K562 (cell line): Measurements from ENCODE around the gene SH2D4B. TPM values are rescaled to one million over a fixed set of nuclear protein-coding genes. Genes with fewer than 3 reads are reported as not detected.

Source experiments
- ATAC-seq: fragments of 200-7000 bp; cut with Tn5 transposase; 3 replicates; pipeline ENCODE4 v1.9.1; 2020; ENCODE audit warnings: moderate library complexity
- BruUV-seq: library from RNA; stranded (reverse); fragments of 400-500 nt; replicated peaks from 2 replicates; lab custom pipeline; 2021; lab: Mats Ljungman, UMichigan
- CTCF ChIA-PET: fragments of 300-600 bp; formaldehyde crosslinking; extraction: SDS; loops from one replicate; lab custom pipeline; 2021; ENCODE audit warnings: low intra/inter-chr PET ratio; lab: Yijun Ruan, JAX
- POLR2A ChIA-PET: fragments of 300-600, 350-650 bp; sonication (Branson Sonifier 250); formaldehyde crosslinking; extraction: SDS; loops from one replicate; lab custom pipeline; 2021; ENCODE audit warnings: antibody characterized with exemption, inconsistent platforms; lab: Yijun Ruan, JAX
- DNase-seq, 4 experiments: peaks; one replicate each; pipeline versions ENCODE4 v3.0.0 to v3.0.0-alpha.2; 2011 to 2018; ENCODE audit warnings: low spot score in 3 of 4, mixed read lengths in 3 of 4; ENCODE audit errors: extremely low read depth in 1 of 4
- FAIRE-seq: peaks from 2 replicates; lab custom pipeline; 2011; peaks lifted over from hg19 to GRCh38; lab: Jason Lieb, UNC
- H2AFZ ChIP-seq: 2 replicates; pipeline ENCODE4 v1.6.0; 2011; ENCODE audit warnings: low read depth, low read length, control low read depth, inconsistent platforms
- H3K27ac ChIP-seq: fragments of 200-600 bp; 3 replicates; pipeline ENCODE4 v1.8.0; 2011; ENCODE audit warnings: low read depth, mild to moderate bottlenecking, control low read depth, inconsistent platforms, low read length, moderate library complexity, mixed read lengths; ENCODE audit errors: extremely low read depth
- H3K27me3 ChIP-seq, 2 experiments: fragments of 300-600 bp in 1 of 2; 2 replicates in 1 of 2; 3 replicates in 1 of 2; pipeline versions ENCODE4 v1.6.0 to v1.8.0; 2011; ENCODE audit warnings: inconsistent platforms in 2 of 2, low read length in 2 of 2, mild to moderate bottlenecking in 1 of 2, mixed read lengths in 1 of 2, moderate library complexity in 1 of 2; ENCODE audit not compliant: control insufficient read depth in 2 of 2, insufficient read depth in 2 of 2
- H3K36me3 ChIP-seq: fragments of 300-600 bp; 3 replicates; pipeline ENCODE4 v1.8.0; 2011; ENCODE audit warnings: mild to moderate bottlenecking, low read length, inconsistent platforms; ENCODE audit not compliant: control insufficient read depth, insufficient read depth
- H3K4me1 ChIP-seq, 2 experiments: fragments of 200-600 bp in 1 of 2; replicated peaks in 1 of 2; 2 replicates in 1 of 2; 3 replicates in 1 of 2; pipeline versions ENCODE4 v1.5.1 to v1.8.0; 2011; ENCODE audit warnings: inconsistent platforms in 2 of 2, low read length in 2 of 2, mild to moderate bottlenecking in 1 of 2, mixed read lengths in 1 of 2, moderate library complexity in 1 of 2; ENCODE audit not compliant: control insufficient read depth in 2 of 2, insufficient read depth in 2 of 2
- H3K4me2 ChIP-seq: 2 replicates; pipeline ENCODE4 v1.6.1; 2011; ENCODE audit warnings: low read length, control low read depth, inconsistent platforms, mixed read lengths; ENCODE audit not compliant: insufficient read depth
- H3K4me3 ChIP-seq: fragments of 200-600 bp; sonication (generic), shearing (Covaris generic); 2 replicates; pipeline ENCODE4 v1.5.1; 2016; ENCODE audit warnings: control low read depth, inconsistent platforms
- H3K79me2 ChIP-seq: fragments of 200-600 bp; 3 replicates; pipeline ENCODE4 v1.8.0; 2011; ENCODE audit warnings: low read length, inconsistent platforms; ENCODE audit not compliant: control insufficient read depth, insufficient read depth
- H3K9ac ChIP-seq, 2 experiments: 2 replicates each; pipeline versions ENCODE4 v1.6.0 to v1.6.1; 2011; ENCODE audit warnings: low read depth in 2 of 2, low read length in 2 of 2, control low read depth in 1 of 2, inconsistent platforms in 1 of 2, mild to moderate bottlenecking in 1 of 2, mixed read lengths in 1 of 2; ENCODE audit not compliant: insufficient read depth in 1 of 2
- H3K9me1 ChIP-seq: one replicate; pipeline ENCODE4 v1.6.0; 2011; ENCODE audit warnings: inconsistent platforms, mild to moderate bottlenecking, low read length, moderate library complexity; ENCODE audit not compliant: control insufficient read depth, insufficient read depth
- H3K9me3 ChIP-seq: replicated peaks from 2 replicates; pipeline ENCODE4 v1.5.1; 2011; ENCODE audit warnings: low read depth, low read length, inconsistent platforms; ENCODE audit not compliant: control insufficient read depth, insufficient read depth
- H4K20me1 ChIP-seq: replicated peaks from 2 replicates; pipeline ENCODE4 v1.6.1; 2011; ENCODE audit warnings: low read length, inconsistent platforms, mixed read lengths; ENCODE audit not compliant: control insufficient read depth, insufficient read depth
- BCOR ChIP-seq: fragments of 450-650 bp; IDR thresholded peaks from 2 replicates; pipeline ENCODE4 v1.6.1; 2016
- HCFC1 ChIP-seq: IDR thresholded peaks from 2 replicates; pipeline ENCODE4 v1.6.1; 2012; ENCODE audit warnings: low read depth, low read length, improper control_type of control experiment
- IFI16 ChIP-seq: fragments of 250-450 bp; sonication (Bioruptor Pico); IDR thresholded peaks from 2 replicates; pipeline ENCODE4 v2.1.2; 2022; ENCODE audit warnings: mild to moderate bottlenecking, inconsistent platforms
- JUN ChIP-seq, 2 experiments: sonication (generic) in 1 of 2; formaldehyde crosslinking in 1 of 2; IDR thresholded peaks; 2 replicates each; pipeline versions ENCODE4 v1.6.1 to v1.8.0; 2012 to 2022; ENCODE audit warnings: borderline replicate concordance in 2 of 2, mild to moderate bottlenecking in 2 of 2, improper control_type of control experiment in 1 of 2, low read depth in 1 of 2, low read length in 1 of 2, missing genetic modification reagents in 1 of 2
- KDM4B ChIP-seq, 2 experiments: fragments of 450-650 bp in 1 of 2; sonication (generic) in 1 of 2; IDR thresholded peaks; 2 replicates each; pipeline ENCODE4 v1.6.1; 2016 to 2017; ENCODE audit warnings: borderline replicate concordance in 2 of 2, antibody characterized with exemption in 1 of 2, low read depth in 1 of 2, mild to moderate bottlenecking in 1 of 2
- LARP7 ChIP-seq: fragments of 450-650 bp; IDR thresholded peaks from 2 replicates; pipeline ENCODE4 v1.6.1; 2016
- MCM5 ChIP-seq: fragments of 450-650 bp; IDR thresholded peaks from 2 replicates; pipeline ENCODE4 v1.6.1; 2016; ENCODE audit warnings: low read depth
- MIER1 ChIP-seq: fragments of 450-650 bp; IDR thresholded peaks from 2 replicates; pipeline ENCODE4 v1.6.1; 2016; ENCODE audit warnings: antibody characterized with exemption, mild to moderate bottlenecking, low read depth
- MYC ChIP-seq, 2 experiments: fragments of 250-450 bp in 1 of 2; sonication (Bioruptor Pico) in 1 of 2; IDR thresholded peaks; 2 replicates each; pipeline versions ENCODE4 v1.5.1 to v1.6.1; 2012 to 2021; ENCODE audit warnings: low read depth in 2 of 2, borderline replicate concordance in 1 of 2, improper control_type of control experiment in 1 of 2, low read length in 1 of 2, mild to moderate bottlenecking in 1 of 2, moderate library complexity in 1 of 2
- PHB ChIP-seq: fragments of 250-450 bp; sonication (Bioruptor Pico); IDR thresholded peaks from 2 replicates; pipeline ENCODE4 v1.5.0; 2021
- PHF20 ChIP-seq: fragments of 450-650 bp; IDR thresholded peaks from 2 replicates; pipeline ENCODE4 v1.6.1; 2018; ENCODE audit not compliant: partially characterized antibody
- POLR3G ChIP-seq: IDR thresholded peaks from 2 replicates; pipeline ENCODE4 v1.6.1; 2011; ENCODE audit not compliant: insufficient read length, insufficient replicate concordance; ENCODE audit errors: extremely low read depth
- RB1 ChIP-seq: fragments of 450-650 bp; IDR thresholded peaks from 2 replicates; pipeline ENCODE4 v1.6.1; 2017; ENCODE audit warnings: low read depth, mild to moderate bottlenecking
- ZNF174 ChIP-seq: fragments of 250-450 bp; sonication (Bioruptor Pico); IDR thresholded peaks from 2 replicates; pipeline ENCODE4 v1.4.0; 2020; ENCODE audit warnings: mild to moderate bottlenecking
- ZNF263 ChIP-seq: sonication (generic); formaldehyde crosslinking; IDR thresholded peaks from 2 replicates; pipeline ENCODE4 v1.8.0; 2022; ENCODE audit warnings: mild to moderate bottlenecking, missing genetic modification reagents, borderline replicate concordance
- ZNF444 ChIP-seq: fragments of 250-450 bp; sonication (Bioruptor Pico); IDR thresholded peaks from 2 replicates; pipeline ENCODE4 v1.4.0; 2020; ENCODE audit warnings: mild to moderate bottlenecking, moderate library complexity
- in situ Hi-C: fragments of 300-500 bp; cut with MboI; formaldehyde crosslinking; loops from 4 replicates; pipeline ENCODE4 v1.15.0; 2018; ENCODE audit warnings: inconsistent platforms, mixed read lengths
- intact Hi-C: fragments of 100-400 bp; cut with micrococcal nuclease; formaldehyde crosslinking; loops from 2 replicates; pipeline ENCODE4 v1.14.2; 2022
- polyA plus RNA-seq, 8 experiments: library from polyadenylated mRNA; depleted of rRNA in 4 of 8; stranded (reverse) in 5 of 8; unstranded in 3 of 8; fragments of >200 nt; fragmentation: Nextera tagmentation in 2 of 8; fragmentation: Illumina TruSeq in 1 of 8; extraction: Ambion mirVana in 2 of 8; extraction: Trizol in 1 of 8; gene quantifications; 2 replicates each; pipeline versions ENCODE4 v1.2.1 to v1.2.3, GENCODE V29; 2011 to 2014; ENCODE audit warnings: inconsistent platforms in 1 of 8, missing spikeins in 1 of 8
- total RNA-seq, 7 experiments: library from RNA; depleted of rRNA in 6 of 7; stranded (reverse); fragments of >200 nt in 6 of 7; fragmentation: Illumina TruSeq in 2 of 7; extraction: Trizol in 2 of 7; gene quantifications; 2 replicates each; pipeline versions ENCODE4 v1.2.1 to v1.2.3, GENCODE V29; 2011 to 2021; ENCODE audit warnings: low replicate concordance in 1 of 7

The SH2D4B gene
- total and polyA plus RNA-seq, 9 of the 15 experiments (the other 6 are each of a cell fraction or from before 2014, with no cell fraction given), result 0.03 to 0.14 (median 0.04) TPM; not detected in 4

GRCh38 chr10:80691441-80691840 is 153.7 kb downstream of the SH2D4B start:
- Histone ChIP-seq H3K9ac (no peak overlapping the region), H3K36me3 (no peaks in the 10 kb centered on the region), H2AFZ (no peak overlapping the region), H3K27me3 (peaks cover 0 to 34% of the 10 kb centered on the region in 2 experiments; a peak in 4 of 5 replicates)
- CTCF ChIA-PET, result interaction anchor here (0.6 kb wide), 1 partner anchor 17 kb away, joined by 4 read pairs; no protein-coding TSS in a partner anchor
- intact Hi-C loops (no loop called here), in situ Hi-C loops (loop anchor here (10.0 kb wide), 1 partner anchor 233 kb away; no protein-coding TSS in a partner anchor)
- FAIRE-seq (no peak), ATAC-seq (no peak)
- TF ChIP-seq LARP7 (no peak), IFI16 (CRISPR knock-in tag) (no peak), MIER1 (no peak), KDM4B (IDR thresholded peaks at IDR 0.05; ENCODE audit: borderline replicate concordance in 2 of 2, low read depth in 1 of 2) (no peak), MCM5 (no peak), ZNF444 (CRISPR knock-in tag) (no peak), MYC (IDR thresholded peaks at IDR 0.05; ENCODE audit: low read depth, low read length) (no peak), MYC (CRISPR knock-in tag; IDR thresholded peaks at IDR 0.05; ENCODE audit: borderline replicate concordance, low read depth) (no peak), ZNF174 (CRISPR knock-in tag) (no peak), POLR3G (no peak), ZNF263 (CRISPR knock-in tag) (no peak), PHB (CRISPR knock-in tag) (no peak), RB1 (no peak), PHF20 (no peak), HCFC1 (no peak), BCOR (no peak), JUN (IDR thresholded peaks at IDR 0.05; ENCODE audit: borderline replicate concordance, low read depth, low read length) (no peak), JUN (CRISPR knock-in tag; IDR thresholded peaks at IDR 0.05; ENCODE audit: borderline replicate concordance) (no peak)
- TF ChIP-seq, all 486 proteins: peak for 0
- no peak for DNase-seq
- Histone ChIP-seq H3K4me2 (no peak overlapping the region), H4K20me1 (no peaks in the 10 kb centered on the region), H3K9me1 (no peaks in the 10 kb centered on the region), H3K27ac (no peak overlapping the region), H3K4me1 (no peaks in the 10 kb centered on the region), H3K79me2 (no peaks in the 10 kb centered on the region), H3K4me3 (no peak overlapping the region), H3K9me3 (no peaks in the 10 kb centered on the region)
- POLR2A ChIA-PET, result no interaction called here
- no TSS peak for BruUV-seq
